Right hindlimb (tissue), 1 donor: ENCODE results near the gene HMGCR.
"Not testable (repeated sequence)": the region's sequence is repeated elsewhere in the genome, so short reads cannot be mapped to it uniquely, and the experiment has no call there.

Experiments
- DNase-seq: peaks from one replicate; pipeline ENCODE4 v3.0.0-alpha.2; 2018

HMGCR gene

DNA sequence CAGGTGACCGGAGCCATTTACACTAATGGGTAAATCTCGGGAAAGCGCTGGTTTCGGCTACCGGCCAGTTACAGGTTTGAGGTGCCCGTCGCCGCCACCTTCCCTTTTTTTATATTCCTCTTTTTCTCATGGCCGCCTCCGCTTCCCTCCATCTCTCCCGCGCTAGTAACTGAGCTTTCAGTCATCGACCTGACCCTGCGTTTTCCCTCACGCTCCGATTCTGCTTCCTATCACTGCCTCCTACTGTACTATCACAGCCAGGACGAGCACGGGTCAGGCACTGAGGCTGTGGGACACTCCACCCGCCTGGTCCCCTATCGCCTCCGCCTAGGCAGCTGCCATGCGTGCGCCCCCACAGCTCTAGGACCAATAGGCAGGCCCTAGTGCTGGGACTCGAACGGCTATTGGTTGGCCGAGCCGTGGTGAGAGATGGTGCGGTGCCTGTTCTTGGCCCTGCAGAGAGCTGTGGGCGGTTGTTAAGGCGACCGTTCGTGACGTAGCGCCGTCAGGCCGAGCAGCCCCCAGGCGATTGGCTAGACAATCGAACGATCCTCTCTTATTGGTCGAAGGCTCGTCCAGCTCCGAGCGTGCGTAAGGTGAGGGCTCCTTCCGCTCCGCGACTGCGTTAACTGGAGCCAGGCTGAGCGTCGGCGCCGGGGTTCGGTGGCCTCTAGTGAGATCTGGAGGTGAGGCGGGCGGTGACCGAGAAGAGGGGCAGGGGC, at the start of gene HMGCR:
Gene HMGCR, plus strand, starts transcription at position 606 of the 722 bp plus-strand sequence. CDS start 5,386 bp downstream, outside the sequence.
- peak; percentile 100 for DNase-seq

DNA sequence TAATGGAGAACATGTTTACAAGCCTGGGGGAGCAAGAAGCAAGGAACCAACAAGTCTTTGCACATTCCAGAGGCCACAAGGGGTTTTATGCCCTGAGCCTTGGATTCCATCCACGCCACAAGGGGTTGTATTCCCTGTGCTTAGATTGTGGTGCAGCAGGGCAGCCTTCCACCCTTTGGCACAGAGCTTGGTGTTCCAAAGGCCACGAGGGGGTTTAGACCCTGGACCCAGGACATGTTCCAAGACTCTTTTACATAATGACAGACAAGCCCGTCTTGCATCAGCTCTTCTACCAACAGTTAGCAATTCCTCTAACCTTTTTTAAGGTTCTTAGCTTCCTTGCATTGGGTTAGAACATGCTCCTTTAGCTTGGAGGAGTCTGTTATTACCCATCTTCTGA, 45.2 kb upstream of the HMGCR start:
- DNase-seq: not testable (repeated sequence)

DNA sequence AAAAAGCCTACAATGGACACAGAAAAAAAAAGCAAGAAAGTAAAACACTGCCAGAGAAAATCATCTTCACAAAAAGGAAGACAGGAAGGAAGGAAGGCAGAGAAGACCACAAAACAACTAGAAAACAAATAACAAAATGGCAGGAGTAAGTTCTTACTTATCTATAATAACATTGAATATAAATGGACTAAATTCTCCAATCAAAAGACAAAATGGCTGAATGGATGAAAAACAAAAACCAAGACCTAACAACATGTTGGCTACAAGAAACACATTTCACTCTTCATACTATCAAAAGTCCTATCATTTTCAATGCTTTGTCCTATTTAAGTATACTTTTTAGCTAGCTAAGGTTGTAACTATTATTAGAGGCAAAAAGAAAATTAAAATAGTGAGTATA, 36.9 kb upstream of the HMGCR start:
- no peak for DNase-seq

DNA sequence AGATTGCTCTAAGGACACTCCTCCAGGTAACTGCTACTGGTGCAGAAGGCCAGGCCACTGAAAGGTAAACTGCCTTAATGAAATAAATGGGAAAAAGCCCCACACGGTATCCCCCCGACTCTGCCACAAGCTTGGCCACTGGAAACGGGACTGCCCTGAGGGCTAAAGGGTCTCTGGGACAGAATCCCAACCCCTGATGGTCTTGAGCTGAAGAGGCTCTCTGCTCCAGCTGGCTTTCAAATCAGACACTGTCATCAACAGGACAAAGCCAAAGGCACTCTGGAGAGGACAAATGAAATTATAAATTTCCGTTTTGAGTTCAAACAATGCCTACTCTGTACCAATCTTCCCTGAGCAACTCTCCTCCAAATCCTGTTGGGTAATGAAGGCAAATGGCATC, 33.6 kb upstream of the HMGCR start:
- no peak for DNase-seq

DNA sequence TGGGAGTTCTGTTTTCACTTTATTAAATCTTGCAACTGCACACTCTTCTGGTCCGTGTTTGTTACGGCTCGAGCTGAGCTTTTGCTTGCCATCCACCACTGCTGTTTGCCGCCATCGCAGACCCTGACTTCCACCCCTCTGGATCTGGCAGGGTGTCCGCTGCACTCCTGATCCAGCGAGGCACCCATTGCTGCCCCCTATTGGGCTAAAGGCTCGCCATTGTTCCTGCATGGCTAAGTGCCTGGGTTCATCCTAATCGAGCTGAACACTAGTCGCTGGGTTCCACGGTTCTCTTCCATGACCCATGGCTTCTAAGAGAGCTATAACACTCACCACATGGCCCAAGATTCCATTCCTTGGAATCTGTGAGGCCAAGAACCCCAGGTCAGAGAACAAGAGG, 32.5 kb upstream of the HMGCR start:
- DNase-seq: not testable (repeated sequence)

DNA sequence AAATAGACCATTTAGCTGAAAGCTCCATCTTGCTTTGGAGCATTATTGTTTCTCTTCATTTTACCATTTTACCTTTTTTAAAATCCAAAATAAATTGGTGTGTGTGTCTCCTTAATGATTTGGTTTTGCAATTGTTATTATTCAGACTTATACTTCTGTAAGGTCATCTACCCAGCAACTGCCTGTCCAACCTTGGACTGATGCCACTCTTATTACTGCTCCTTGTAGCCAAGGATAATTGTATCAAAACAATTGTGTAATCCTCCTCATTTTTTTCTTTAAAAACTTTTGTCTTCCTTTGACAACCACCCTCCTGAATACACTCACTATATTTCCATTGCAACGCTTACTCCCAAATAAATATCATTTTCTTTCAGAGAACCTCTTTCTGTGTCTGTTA, 30.3 kb upstream of the HMGCR start:
- DNase-seq: no peak

DNA sequence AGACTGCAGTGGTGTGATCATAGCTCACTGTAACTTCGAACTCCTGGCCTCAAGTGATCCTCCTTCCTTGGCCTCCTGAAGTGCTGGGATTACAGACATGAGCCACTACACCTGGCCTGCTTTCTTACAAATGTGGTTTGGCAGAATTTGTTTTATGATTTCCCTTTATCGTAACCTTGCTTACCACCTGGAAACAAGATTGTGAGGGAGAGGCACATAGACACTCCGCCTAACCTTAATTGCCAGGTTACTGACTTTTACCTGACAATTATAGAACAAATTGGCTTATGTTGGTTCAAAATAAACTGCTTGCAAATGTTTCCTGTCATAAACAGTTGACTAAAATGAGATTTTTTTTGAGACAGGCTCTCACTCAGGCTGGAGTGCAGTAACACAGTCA, 26.8 kb upstream of the HMGCR start:
- no peak for DNase-seq

DNA sequence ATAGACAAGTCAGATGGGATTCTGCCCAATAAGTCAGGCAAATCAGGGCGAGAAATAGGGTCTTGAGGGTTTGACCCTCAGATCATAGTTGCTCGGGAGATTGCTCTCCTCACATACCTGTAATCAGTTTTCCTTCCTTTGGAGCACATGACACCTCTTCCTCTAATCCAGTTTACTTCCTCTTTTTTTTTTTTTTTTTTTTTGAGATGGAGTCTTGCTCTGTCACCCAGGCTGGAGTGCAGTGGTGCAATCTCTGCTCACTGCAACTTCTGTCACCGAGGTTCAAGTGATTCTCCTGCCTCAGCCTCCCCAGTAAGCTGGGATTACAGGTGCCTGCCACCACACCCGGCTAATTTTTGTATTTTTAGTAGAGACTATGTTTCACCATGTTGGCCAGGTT, 17.9 kb upstream of the HMGCR start:
- DNase-seq: not testable (repeated sequence)

DNA sequence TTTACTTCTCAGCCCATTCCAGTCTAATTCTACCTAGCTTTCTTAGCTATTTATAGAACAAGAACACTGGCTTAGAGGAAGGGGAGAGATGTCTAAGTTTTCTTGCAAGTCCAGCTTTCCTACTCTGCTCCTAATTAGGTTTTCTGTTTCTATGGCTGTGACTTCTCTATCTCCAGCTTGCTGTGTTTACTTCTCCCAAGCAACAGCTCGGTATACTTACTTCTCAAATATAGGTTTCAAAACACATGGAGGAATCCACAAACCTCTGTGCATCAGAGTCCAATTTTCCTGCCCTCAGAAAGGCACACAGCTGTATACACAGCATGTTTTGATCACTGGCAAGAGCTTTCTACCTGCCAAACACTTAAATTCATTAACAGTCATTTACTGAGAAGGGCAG, 17.4 kb upstream of the HMGCR start:
- no peak for DNase-seq

DNA sequence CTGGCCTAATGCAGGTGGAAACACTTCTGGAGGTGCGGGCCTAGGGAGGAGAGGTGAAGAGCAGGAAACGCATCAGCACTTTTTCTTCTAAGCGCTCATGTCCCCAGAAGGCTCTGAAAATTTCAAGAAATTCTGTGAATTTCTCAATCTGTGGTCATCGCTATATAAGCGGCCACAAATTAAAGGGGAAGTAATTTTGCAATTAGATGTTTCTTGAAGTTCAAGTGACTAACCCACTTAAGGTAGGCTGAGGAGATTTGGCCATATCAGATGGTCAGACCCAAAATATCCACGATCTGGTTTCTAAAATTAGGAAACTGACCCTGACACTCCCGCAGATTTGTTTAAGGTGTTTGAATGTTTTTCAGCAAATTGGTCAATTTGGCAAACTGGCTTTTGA, 16.6 kb upstream of the HMGCR start:
- no peak for DNase-seq

DNA sequence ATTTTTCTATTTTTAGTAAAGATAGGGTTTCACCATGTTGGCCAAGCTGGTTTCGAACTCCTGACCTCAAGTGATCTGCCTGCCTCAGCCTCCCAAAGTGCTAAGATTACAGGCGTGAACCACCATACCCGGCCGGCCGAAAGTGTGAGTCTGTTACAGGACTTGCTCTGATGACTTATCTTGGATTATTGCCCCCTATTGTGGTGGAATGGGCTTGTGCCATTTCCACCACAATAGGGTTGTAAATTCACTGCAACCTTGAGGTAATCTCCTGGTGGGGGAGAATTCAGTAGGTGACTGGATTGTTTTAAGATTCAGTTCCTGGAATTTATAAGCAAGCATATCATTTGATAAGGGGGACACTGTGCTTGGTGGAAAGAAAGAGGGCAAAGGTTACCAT, 15.0 kb upstream of the HMGCR start:
- DNase-seq: no peak

DNA sequence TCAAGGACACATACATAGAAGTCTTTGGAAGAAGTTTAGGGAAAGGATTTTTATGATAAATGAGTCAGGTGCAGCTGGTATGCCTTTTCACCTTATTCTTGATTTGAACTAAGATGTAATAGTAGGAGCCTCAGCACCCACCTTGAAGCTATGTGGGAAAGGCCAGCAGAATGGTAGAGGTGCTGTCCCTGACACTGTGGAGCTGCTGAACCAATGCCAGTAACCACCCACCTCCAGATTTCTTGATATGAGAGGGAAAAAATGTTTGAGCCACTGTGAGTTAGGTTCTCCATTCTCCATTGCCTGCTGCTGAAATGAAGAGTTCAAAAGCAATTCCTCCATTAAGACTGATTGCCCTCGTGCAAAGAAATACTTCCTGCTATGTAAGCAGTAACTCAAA, 12.2 kb upstream of the HMGCR start:
- no peak for DNase-seq

DNA sequence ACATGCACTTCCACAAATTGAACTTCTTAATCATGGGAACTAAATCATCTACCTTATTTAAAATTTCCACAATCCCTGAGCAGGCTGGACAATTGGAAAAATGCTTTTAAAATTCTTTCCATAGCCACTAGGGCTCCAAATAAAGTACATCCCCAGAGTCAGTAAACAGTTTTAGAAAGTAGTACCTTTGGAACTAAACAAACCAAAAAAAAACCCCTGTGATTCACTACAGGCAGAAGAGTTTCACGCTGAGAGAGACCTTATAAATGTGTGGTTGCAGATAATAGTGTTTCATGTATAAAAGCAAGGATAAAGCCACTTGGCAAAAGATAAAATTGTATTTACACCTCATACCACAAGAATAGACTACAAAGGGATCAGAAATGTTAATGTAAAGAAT, 11.8 kb upstream of the HMGCR start:
- no peak for DNase-seq

DNA sequence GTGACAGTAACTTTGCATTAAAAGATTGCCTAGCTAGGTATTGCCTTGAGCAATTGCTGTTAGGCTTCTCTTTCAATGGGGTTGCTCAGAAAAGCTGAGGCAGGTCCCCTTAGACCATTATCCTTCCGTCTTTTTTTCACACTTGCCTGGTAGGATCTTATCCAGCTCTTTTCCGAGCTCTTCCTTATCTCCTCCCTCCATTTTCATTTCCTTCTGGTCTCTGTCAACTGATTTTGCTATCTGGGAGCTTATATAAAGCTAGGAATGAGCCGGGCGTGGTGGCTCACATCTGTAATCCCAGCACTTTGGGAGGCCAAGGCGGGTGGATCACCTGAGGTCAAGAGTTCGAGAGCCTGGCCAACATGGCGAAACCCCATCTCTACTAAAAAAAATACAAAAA, 6.6 kb upstream of the HMGCR start:
- DNase-seq: no peak

DNA sequence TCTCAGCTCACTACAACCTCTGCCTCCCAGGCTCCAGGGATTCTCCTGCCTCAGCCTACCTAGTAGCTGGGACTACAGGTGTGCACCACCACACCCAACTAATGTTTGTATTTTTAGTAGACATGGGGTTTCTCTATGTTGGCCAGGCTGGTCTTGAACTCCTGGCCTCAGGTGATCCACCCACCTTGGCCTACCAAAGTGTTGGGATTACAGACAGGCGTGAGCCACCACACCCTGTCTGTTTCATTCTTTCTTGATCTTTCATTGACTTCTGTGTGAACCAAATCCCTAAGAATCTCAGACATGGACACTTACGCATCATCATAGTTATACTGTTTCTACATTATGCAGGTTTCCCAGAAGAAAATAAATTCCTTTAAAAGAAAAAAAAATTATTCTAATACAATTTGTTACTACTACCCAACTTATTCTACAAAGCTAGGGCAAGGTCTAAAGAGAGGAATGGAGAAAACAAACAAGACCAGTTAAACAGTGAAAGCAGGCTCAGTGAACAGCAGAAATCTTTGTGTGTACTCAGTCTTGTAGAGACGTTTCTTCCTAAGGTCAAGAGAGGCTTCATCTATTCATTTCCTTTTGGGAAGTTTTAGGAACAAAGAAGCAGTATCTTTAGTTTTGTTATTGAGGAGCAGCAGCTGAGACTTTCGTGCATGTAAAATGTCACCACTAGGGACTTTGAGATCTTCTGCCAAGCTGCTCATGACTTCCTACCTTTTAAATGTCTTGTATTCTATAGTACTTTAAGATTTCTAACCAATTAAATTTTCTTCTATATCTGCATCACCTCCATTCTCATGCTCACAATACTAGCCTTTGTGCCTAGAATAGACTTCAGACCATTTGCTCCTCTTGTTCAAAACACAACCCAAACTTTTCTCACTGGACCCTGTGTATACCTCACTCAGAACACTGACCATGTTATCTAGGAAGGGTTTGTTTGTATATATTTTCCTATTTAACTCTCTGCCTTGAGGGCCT, 5.6 kb upstream of the HMGCR start:
- no peak for DNase-seq

DNA sequence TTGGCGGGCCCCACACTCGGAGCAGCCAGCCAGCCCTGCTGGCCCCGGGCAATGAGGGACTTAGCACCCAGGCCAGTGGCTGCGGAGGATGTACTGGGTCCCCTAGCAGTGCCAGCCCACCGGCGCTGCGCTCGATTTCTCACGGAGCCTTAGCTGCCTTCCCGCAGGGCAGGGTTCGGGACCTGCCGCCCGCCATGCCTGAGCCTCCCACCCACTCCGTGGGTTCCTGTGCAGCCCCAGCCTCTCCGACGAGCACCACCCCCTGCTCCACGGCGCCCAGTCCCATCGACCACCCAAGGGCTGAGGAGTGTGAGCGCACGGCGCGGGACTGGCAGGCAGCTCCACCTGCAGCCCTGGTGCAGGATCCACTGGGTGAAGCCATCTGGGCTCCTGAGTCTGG, 3.3 kb upstream of the HMGCR start:
- not testable (repeated sequence) for DNase-seq

DNA sequence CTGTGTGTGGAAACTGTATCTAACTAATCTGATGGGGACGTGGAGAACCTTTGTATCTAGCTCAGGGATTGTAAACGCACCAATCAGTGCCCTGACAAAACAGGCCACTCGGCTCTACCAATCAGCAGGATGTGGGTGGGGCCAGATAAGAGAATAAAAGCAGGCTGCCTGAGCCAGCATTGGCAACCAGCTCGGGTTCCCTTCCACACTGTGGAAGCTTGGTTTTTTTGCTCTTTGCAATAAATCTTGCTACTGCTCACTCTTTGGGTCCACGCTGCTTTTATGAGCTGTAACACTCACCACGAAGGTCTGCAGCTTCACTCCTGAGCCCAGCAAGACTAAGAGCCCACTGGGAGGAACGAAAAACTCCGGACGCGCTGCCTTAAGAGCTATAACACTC, 2.6 kb upstream of the HMGCR start:
- not testable (repeated sequence) for DNase-seq

DNA sequence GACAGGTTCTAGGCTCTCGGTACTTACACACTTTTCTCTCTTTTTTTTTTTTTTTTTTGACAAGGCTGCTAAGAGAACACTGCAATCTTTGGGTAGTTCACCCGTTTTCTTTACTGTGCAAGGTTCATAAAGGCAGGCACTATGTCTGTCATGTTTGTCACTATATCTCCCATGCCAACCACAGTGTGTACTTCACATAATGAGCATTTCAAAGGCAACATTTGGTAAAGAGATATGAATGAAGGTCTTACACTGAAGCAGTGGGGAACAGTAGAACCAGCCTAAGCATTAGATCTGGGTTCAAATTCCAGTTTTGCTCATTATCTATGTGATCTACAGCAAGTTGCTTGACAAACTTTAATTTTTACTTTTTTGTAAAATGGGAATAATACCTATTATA, 1.5 kb upstream of the HMGCR start:
- no peak for DNase-seq

DNA sequence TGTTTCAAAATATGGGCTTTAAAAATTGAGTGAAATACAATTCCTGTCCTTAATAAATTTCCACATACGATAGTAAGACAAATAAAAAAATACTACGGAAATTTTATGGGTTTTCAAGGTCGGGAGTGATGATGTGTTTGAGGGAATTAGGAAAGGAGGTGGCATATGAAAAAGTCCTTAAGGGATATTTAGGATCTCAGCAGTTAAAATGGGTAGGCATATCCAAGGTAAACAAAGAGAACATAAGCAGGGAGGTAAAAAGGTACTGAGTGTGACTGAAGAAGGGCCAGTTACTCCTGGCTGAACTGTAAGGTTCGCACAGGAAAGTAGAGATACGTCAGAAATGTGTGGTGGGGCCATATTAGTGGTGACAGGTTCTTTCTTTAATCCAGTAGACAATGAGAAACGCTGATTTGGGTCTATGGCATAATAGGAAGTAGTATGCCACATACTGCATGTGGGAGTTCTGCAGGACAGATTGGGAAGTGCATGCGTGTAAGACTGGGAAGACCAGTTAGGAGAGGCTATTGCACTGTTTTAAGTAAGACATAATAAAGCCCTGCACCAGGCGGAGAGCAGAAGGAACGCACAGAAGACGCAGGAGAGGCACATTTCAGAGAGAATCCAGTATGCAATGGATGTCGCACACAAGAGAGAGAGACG, 937 bp upstream of the HMGCR start:
- no peak for DNase-seq

DNA sequence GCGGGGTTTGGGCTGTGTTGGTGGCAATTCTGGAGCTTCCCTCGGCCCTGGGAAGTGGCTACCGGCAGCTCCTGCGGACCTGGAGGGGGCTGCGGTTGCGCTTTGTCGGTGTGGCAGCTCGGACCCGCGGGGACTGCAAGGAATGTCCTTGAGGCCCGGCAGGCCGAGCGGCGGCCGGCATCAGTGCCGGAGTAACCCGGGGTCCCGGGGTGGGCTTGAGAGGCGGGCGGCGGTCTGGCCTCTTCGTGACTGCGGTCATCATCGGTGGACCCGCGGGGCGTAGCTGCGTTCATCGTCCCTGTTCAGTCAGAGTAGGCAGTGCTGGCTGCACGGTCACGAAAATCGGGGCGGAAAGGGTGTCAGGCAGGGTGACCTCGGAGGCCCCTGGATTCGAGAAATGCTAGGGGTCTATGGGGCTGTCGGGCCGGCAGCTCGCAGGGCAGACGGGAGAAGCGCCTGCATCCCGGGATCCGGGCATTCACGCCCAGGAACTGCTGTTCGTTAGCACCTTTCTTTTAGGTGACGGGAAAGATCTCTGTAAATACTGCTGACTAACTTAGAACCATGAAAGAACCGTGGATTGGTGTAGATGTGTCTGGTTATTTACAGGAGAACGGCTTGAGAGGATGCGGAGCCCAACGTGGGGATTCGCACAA, 474 bp downstream of the HMGCR start:
- DNase-seq: no peak

DNA sequence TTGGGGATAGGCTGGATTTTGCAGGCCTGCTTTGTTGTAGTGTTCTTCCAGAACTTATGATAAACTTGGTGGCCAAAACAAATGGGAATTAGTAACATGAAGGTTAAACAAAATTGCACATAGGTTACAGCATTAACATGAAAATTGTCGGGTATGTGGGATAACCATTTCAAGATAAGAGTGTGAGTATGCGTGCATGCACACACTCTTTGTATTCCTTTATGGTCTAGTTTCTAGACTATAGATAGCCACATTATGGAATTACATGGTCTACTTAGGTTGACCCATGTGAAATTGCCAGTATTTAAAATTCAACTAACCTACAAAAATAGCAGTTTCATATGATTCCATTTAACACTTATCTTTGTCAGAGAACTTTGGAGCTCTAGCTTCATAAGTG, 1.4 kb downstream of the HMGCR start:
- no peak for DNase-seq

DNA sequence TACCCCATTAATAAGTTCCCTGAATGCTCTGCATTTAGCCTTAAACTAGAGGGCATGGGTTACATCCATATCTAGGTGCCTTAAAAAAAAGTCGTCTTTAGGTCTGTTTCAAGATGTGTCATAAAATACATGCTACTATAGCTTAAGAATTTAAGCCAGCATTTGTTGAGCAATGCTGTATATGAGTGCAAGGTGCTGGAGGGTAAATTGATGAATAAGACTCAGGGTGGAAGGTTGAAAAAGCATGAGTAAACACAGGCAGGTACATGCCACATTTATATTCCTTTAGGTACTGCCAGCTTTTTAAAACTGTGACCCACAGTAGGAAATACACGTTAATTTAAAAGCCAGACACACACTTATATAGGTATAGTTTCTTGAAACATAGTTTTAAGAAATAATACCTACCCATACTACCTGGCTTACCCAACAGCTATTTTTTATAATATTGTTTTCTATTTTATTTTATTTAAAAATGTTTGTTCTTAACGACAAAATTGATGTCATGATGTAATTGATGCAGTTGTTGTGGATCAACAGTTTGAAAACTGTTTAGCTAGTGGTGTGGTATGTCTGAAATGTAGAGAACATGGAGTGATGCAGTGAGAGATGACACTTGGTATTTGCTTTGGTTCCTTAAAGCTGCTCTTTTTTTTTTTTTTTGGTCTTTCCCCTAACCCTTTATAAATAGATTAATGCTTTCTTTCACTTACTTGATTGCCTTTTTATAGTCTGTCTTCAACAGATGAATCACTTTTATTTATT, 3.9 kb downstream of the HMGCR start:
- DNase-seq: no peak
